GF-D8 (cell line): ENCODE results near the gene TMPRSS11D.

Experiments
- DNase-seq: peaks from one replicate; lab custom pipeline; 2025; lab: John Stamatoyannopoulos, UW

The TMPRSS11D gene

GRCh38 chr4:67883902-67884301, at the start of gene TMPRSS11D:
TSS of gene TMPRSS11D (minus strand) at chr4:67884002. CDS start at chr4:67883933, 69 bp downstream.
- no peak for DNase-seq

GRCh38 chr4:67933038-67933437, 49.2 kb upstream of the TMPRSS11D start:
- DNase-seq: no peak

GRCh38 chr4:67931256-67931655, 47.5 kb upstream of the TMPRSS11D start:
- DNase-seq: no peak

- DNase-seq: no peak
These were observed 45.6 kb upstream of the TMPRSS11D start for GRCh38 chr4:67929426-67929825.

GRCh38 chr4:67928546-67928945, 44.7 kb upstream of the TMPRSS11D start:
- no peak for DNase-seq

- no peak for DNase-seq
These were observed 43.4 kb upstream of the TMPRSS11D start for GRCh38 chr4:67927251-67927650.

GRCh38 chr4:67926485-67926884, 42.7 kb upstream of the TMPRSS11D start:
- DNase-seq: no peak

- no peak for DNase-seq
These were observed 38.9 kb upstream of the TMPRSS11D start for GRCh38 chr4:67922697-67923096.

- DNase-seq: no peak
These were observed 34.6 kb upstream of the TMPRSS11D start for GRCh38 chr4:67918428-67918827.

- no peak for DNase-seq
These were observed 31.7 kb upstream of the TMPRSS11D start for GRCh38 chr4:67915400-67915966.

- DNase-seq: no peak
These were observed 28.3 kb upstream of the TMPRSS11D start for GRCh38 chr4:67912080-67912479.

GRCh38 chr4:67911638-67912037, 27.8 kb upstream of the TMPRSS11D start:
- no peak for DNase-seq

GRCh38 chr4:67911141-67911540, 27.3 kb upstream of the TMPRSS11D start:
- no peak for DNase-seq

GRCh38 chr4:67910585-67910905, 26.7 kb upstream of the TMPRSS11D start:
- DNase-seq: no peak

- DNase-seq: no peak
These were observed 26.2 kb upstream of the TMPRSS11D start for GRCh38 chr4:67909905-67910584.

GRCh38 chr4:67907650-67908049, 23.8 kb upstream of the TMPRSS11D start:
- DNase-seq: no peak

GRCh38 chr4:67899096-67899495, 15.3 kb upstream of the TMPRSS11D start:
- DNase-seq: no peak

GRCh38 chr4:67897686-67898085, 13.9 kb upstream of the TMPRSS11D start:
- DNase-seq: no peak

- DNase-seq: no peak
These were observed 12.7 kb upstream of the TMPRSS11D start for GRCh38 chr4:67896421-67897065.

- DNase-seq: no peak
These were observed 10.9 kb upstream of the TMPRSS11D start for GRCh38 chr4:67894659-67895058.

- no peak for DNase-seq
These were observed 9.1 kb upstream of the TMPRSS11D start for GRCh38 chr4:67892905-67893304.

- DNase-seq: no peak
These were observed 8.5 kb upstream of the TMPRSS11D start for GRCh38 chr4:67892253-67892652.

GRCh38 chr4:67891645-67892044, 7.8 kb upstream of the TMPRSS11D start:
- DNase-seq: no peak

- no peak for DNase-seq
These were observed 2.5 kb upstream of the TMPRSS11D start for GRCh38 chr4:67886281-67886680.
